IMR-90 (cell line): ENCODE results near the gene CWC15. TPM values are rescaled to one million over a fixed set of nuclear protein-coding genes. Genes with fewer than 3 reads are reported as not detected.

Source experiments
- ATAC-seq: fragments of 200-7000 bp; cut with Tn5 transposase; 2 replicates; pipeline ENCODE4 v1.9.1; 2020; ENCODE audit warnings: low read depth, mild to moderate bottlenecking, moderate library complexity
- BruUV-seq: library from RNA; stranded (reverse); fragments of 400-500 nt; replicated peaks from 2 replicates; lab custom pipeline; 2021; lab: Mats Ljungman, UMichigan
- CTCF ChIA-PET: fragments of 300-600 bp; formaldehyde crosslinking; extraction: SDS; loops from one replicate; lab custom pipeline; 2021; ENCODE audit warnings: antibody characterized with exemption; lab: Yijun Ruan, JAX
- POLR2A ChIA-PET: fragments of 300-600 bp; sonication (Branson Sonifier 250); formaldehyde crosslinking; loops from one replicate; lab custom pipeline; 2022; ENCODE audit warnings: antibody characterized with exemption; ENCODE audit not compliant: unreplicated experiment; lab: Charles Lee
- DNase-seq: peaks from one replicate; pipeline ENCODE4 v3.0.0; 2013
- H2AFZ ChIP-seq: replicated peaks from 2 replicates; pipeline ENCODE3; 2013; ENCODE audit warnings: low read length, mild to moderate bottlenecking; ENCODE audit not compliant: poor library complexity
- H2AK5ac ChIP-seq: 2 replicates; pipeline ENCODE4 v1.6.1; 2013; ENCODE audit warnings: low read depth, low read length, inconsistent platforms
- H2AK9ac ChIP-seq: replicated peaks from 2 replicates; pipeline ENCODE3; 2013; ENCODE audit warnings: mild to moderate bottlenecking, low read depth, low read length, moderate library complexity; ENCODE audit not compliant: poor library complexity
- H2BK120ac ChIP-seq: 2 replicates; pipeline ENCODE4 v1.6.1; 2013; ENCODE audit warnings: low read depth, low read length, inconsistent platforms
- H2BK15ac ChIP-seq: 3 replicates; pipeline ENCODE4 v1.6.1; 2013; ENCODE audit warnings: low read depth, low read length, inconsistent platforms
- H2BK20ac ChIP-seq: 2 replicates; pipeline ENCODE4 v1.6.1; 2013; ENCODE audit warnings: low read depth, mild to moderate bottlenecking, inconsistent platforms, low read length, moderate library complexity
- H2BK5ac ChIP-seq: 2 replicates; pipeline ENCODE4 v1.6.1; 2013; ENCODE audit warnings: mild to moderate bottlenecking, low read depth, low read length, inconsistent platforms; ENCODE audit not compliant: poor library complexity, severe bottlenecking
- H3K14ac ChIP-seq: replicated peaks from 2 replicates; pipeline ENCODE4 v1.6.1; 2013; ENCODE audit warnings: low read depth, low read length, inconsistent platforms
- H3K18ac ChIP-seq: 2 replicates; pipeline ENCODE4 v1.6.1; 2013; ENCODE audit warnings: low read depth, low read length, control low read depth
- H3K23ac ChIP-seq: 2 replicates; pipeline ENCODE4 v1.6.1; 2013; ENCODE audit warnings: low read depth, low read length, inconsistent platforms
- H3K27ac ChIP-seq: 2 replicates; pipeline ENCODE4 v1.5.1; 2013; ENCODE audit warnings: mild to moderate bottlenecking, control low read depth, low read length; ENCODE audit not compliant: insufficient read depth
- H3K27me3 ChIP-seq: 2 replicates; pipeline ENCODE4 v1.6.1; 2013; ENCODE audit warnings: low read length; ENCODE audit not compliant: control insufficient read depth, insufficient read depth
- H3K36me3 ChIP-seq: 2 replicates; pipeline ENCODE4 v1.6.1; 2013; ENCODE audit warnings: low read length, mixed read lengths; ENCODE audit not compliant: control insufficient read depth, insufficient read depth
- H3K4ac ChIP-seq: 2 replicates; pipeline ENCODE4 v1.6.1; 2013; ENCODE audit warnings: low read depth, low read length, inconsistent platforms
- H3K4me1 ChIP-seq: 2 replicates; pipeline ENCODE4 v1.6.1; 2013; ENCODE audit warnings: low read length, mixed read lengths; ENCODE audit not compliant: control insufficient read depth, insufficient read depth
- H3K4me2 ChIP-seq: 2 replicates; pipeline ENCODE4 v1.6.1; 2013; ENCODE audit warnings: low read depth, mild to moderate bottlenecking, control low read depth, low read length, moderate library complexity
- H3K4me3 ChIP-seq: 2 replicates; pipeline ENCODE4 v1.5.1; 2013; ENCODE audit warnings: low read depth, mild to moderate bottlenecking, control low read depth, low read length, moderate library complexity; ENCODE audit not compliant: insufficient read depth
- H3K56ac ChIP-seq: 2 replicates; pipeline ENCODE4 v1.6.1; 2013; ENCODE audit warnings: low read length, inconsistent platforms; ENCODE audit not compliant: insufficient read depth; ENCODE audit errors: extremely low read depth
- H3K79me1 ChIP-seq, 2 experiments: 2 replicates each; pipeline ENCODE4 v1.6.1; 2013; ENCODE audit warnings: low read length in 2 of 2, inconsistent platforms in 1 of 2, low read depth in 1 of 2
- H3K9ac ChIP-seq: 2 replicates; pipeline ENCODE4 v1.6.1; 2013; ENCODE audit warnings: low read depth, low read length, control low read depth
- H3K9me1 ChIP-seq: 2 replicates; pipeline ENCODE4 v1.6.1; 2013; ENCODE audit warnings: low read length, inconsistent platforms; ENCODE audit not compliant: insufficient read depth
- H3K9me3 ChIP-seq: 2 replicates; pipeline ENCODE4 v1.6.1; 2013; ENCODE audit warnings: low read length; ENCODE audit not compliant: control insufficient read depth, insufficient read depth
- H4K20me1 ChIP-seq: 2 replicates; pipeline ENCODE4 v1.6.1; 2013; ENCODE audit warnings: low read length, inconsistent platforms; ENCODE audit not compliant: insufficient read depth
- H4K5ac ChIP-seq: 2 replicates; pipeline ENCODE4 v1.6.1; 2013; ENCODE audit warnings: mild to moderate bottlenecking, low read depth, low read length, control low read depth
- H4K8ac ChIP-seq, 2 experiments: 2 replicates each; pipeline ENCODE4 v1.6.1; 2013; ENCODE audit warnings: low read depth in 2 of 2, low read length in 2 of 2, control low read depth in 1 of 2, inconsistent platforms in 1 of 2
- H4K91ac ChIP-seq: 2 replicates; pipeline ENCODE4 v1.6.1; 2013; ENCODE audit warnings: low read depth, low read length, inconsistent platforms; ENCODE audit not compliant: insufficient read depth
- MAFK ChIP-seq: IDR thresholded peaks from 2 replicates; pipeline ENCODE4 v1.6.1; 2012; ENCODE audit warnings: low read depth, low read length, improper control_type of control experiment
- MXI1 ChIP-seq: IDR thresholded peaks from 2 replicates; pipeline ENCODE4 v1.6.1; 2012; ENCODE audit warnings: low read depth, mild to moderate bottlenecking, low read length, moderate library complexity, borderline replicate concordance
- RAD21 ChIP-seq: IDR thresholded peaks from 2 replicates; pipeline ENCODE4 v1.6.1; 2012; ENCODE audit warnings: low read length, improper control_type of control experiment
- RCOR1 ChIP-seq: IDR thresholded peaks from 2 replicates; pipeline ENCODE4 v1.6.1; 2012; ENCODE audit warnings: mild to moderate bottlenecking, low read length, improper control_type of control experiment; ENCODE audit not compliant: insufficient replicate concordance
- RFX5 ChIP-seq: IDR thresholded peaks from 2 replicates; pipeline ENCODE4 v1.8.0; 2012; ENCODE audit warnings: low read depth, mild to moderate bottlenecking, low read length, moderate library complexity
- WGBS, 2 experiments: methylation state at CpG; one replicate each; pipeline versions ENCODE4 v1.1.5 to v1.1.7; 2013; ENCODE audit warnings: missing lambda C conversion rate in 2 of 2; ENCODE audit not compliant: insufficient read length in 1 of 2; ENCODE audit errors: extremely low coverage in 2 of 2; 5-methylcytosine and 5-hydroxymethylcytosine counted together
- dilution Hi-C: fragments of 300-500 bp; cut with HindIII; formaldehyde crosslinking; loops from one replicate; pipeline ENCODE4 v1.14.3; 2018; ENCODE audit warnings: low sequenced_read_pairs; ENCODE audit not compliant: unreplicated experiment
- in situ Hi-C: fragments of 300-500 bp; cut with MboI; formaldehyde crosslinking; loops from 3 replicates; pipeline ENCODE4 v1.14.3; 2019; ENCODE audit warnings: low sequenced_read_pairs, inconsistent platforms, mixed read lengths
- intact Hi-C: fragments of 100-400 bp; cut with micrococcal nuclease; formaldehyde crosslinking; loops from 2 replicates; pipeline ENCODE4 v1.10.0; 2022
- polyA plus RNA-seq, 3 experiments: library from polyadenylated mRNA; depleted of rRNA; stranded (reverse); fragments of >200 nt; gene quantifications; 2 replicates each; pipeline ENCODE4 v1.2.3, GENCODE V29; 2012; ENCODE audit warnings: low replicate concordance in 1 of 3
- total RNA-seq: library from RNA; depleted of rRNA; stranded (reverse); fragments of >200 nt; gene quantifications from 2 replicates; pipeline ENCODE4 v1.2.3, GENCODE V29; 2012
- TF ChIP-seq, protein P1 (sequence below): fragments of 150-350 bp; IDR thresholded peaks from 2 replicates; pipeline ENCODE4 v1.6.1; 2017; ENCODE audit warnings: mild to moderate bottlenecking, antibody characterized with exemption, low read length, low read depth

The CWC15 gene
- total and polyA plus RNA-seq, 2 of the 4 experiments (the other 2 are of a cell fraction), result 38.4 to 48.6 TPM

DNA sequence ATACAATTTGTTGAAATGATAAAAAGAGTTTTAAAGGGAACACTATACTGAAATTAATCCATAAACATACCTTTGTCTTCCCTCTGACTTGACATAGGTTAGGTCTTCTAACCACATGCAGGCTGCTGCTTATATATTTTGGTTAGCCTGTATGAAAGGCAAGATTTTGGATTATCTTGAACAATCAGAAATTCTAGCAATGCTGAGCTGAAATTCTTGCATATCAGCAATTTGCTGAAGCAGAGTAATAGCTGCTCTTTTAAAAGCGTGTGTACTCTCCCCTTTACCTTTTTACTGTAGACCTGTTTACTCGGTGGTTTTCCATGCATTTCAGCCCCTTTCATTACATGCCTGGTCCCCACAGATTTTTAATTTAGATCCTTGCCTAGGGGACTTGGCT, 34.0 kb downstream of the CWC15 start:
- Histone ChIP-seq H3K36me3 (no peaks in the 10 kb centered on the region), H3K4me3 (no peak overlapping the region), H4K8ac (no peak overlapping the region), H2AFZ (no peak overlapping the region), H3K14ac (no peak overlapping the region), H3K4me1 (peaks cover 16% of the 10 kb centered on the region), H2AK9ac (no peak overlapping the region), H2AK5ac (no peak overlapping the region; the same call in 1 of the 2 replicates), H4K20me1 (no peaks in the 10 kb centered on the region), H4K5ac (no peak overlapping the region), H3K9me1 (peaks cover 17% of the 10 kb centered on the region), H2BK20ac (no peak overlapping the region), H2BK15ac (no peak overlapping the region; the same call in 2 of the 3 replicates), H3K56ac (no peak overlapping the region), H3K23ac (no peak overlapping the region), H4K91ac (no peak overlapping the region), H3K18ac (no peak overlapping the region; the same call in 1 of the 2 replicates), H3K79me1 (no peaks in the 10 kb centered on the region), H3K9me3 (no peaks in the 10 kb centered on the region), H3K4me2 (no peak overlapping the region), H2BK5ac (no peak overlapping the region), H3K27me3 (no peaks in the 10 kb centered on the region), H3K9ac (no peak overlapping the region), H3K4ac (no peak overlapping the region), H2BK120ac (peak overlapping the region; percentile 56; the same call in 1 of the 2 replicates), H3K27ac (no peak overlapping the region)
- no peak for ATAC-seq
- in situ Hi-C loops, result loop anchor here (25.0 kb wide), 1 partner anchor 802 kb away; the partner anchor contains the start of gene PANX1
- POLR2A ChIA-PET, result no interaction called here
- no peak for DNase-seq
- dilution Hi-C loops, result no loop called here
- CTCF ChIA-PET, result no interaction called here
- no CpG with 5 or more reads among the region's 2 CpGs for WGBS, 2 experiments
- intact Hi-C loops, result no loop called here
- TF ChIP-seq, protein P1, sequence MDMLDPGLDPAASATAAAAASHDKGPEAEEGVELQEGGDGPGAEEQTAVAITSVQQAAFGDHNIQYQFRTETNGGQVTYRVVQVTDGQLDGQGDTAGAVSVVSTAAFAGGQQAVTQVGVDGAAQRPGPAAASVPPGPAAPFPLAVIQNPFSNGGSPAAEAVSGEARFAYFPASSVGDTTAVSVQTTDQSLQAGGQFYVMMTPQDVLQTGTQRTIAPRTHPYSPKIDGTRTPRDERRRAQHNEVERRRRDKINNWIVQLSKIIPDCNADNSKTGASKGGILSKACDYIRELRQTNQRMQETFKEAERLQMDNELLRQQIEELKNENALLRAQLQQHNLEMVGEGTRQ, result no peak
- TF ChIP-seq RCOR1, result no peak
- TF ChIP-seq RAD21, result no peak
- TF ChIP-seq RFX5, result no peak
- no peak for TF ChIP-seq MXI1
- TF ChIP-seq MAFK, result 0 out of 2 replicates have a peak, but pooled peaks have one; percentile 26
- BruUV-seq, result no TSS peak
